ENCODE results near the gene FTO.

The FTO gene

DNA sequence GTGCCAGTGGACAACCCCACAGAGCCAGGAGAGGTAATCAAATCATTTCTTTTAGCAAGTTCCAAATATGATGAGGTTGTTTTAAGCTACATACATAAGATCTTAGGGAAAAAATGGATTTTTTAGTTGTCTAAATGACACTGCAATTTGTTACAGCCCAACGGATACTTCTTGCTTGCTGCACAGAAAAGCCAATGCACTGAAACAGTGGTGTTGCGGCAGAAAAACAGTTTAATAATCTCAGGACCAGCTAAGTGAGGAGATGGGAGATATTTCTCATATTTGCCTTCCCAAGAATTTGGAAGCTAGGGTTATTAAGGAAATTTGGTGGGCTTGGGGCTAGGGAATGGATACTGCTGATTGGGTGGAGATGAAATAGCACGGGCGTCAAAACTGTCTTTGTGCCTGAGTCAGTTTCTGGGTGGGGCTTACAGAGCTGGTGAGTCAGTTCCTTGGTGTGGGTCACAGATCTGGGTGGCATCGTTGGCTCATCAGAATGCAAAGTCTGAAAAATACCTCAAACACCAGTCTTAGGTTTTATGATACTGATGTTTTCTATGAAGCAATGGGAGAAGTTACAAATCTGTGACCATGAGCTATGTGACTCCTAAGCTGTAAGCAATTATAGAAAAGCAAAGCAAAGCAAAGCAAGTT is 327.3 kb downstream of the FTO start:
- Mint-ChIP-seq H3K9me3 (peaks cover 8% of the 10 kb centered on the region), H3K27me3 (no peaks in the 10 kb centered on the region), H3K36me3 (peaks cover 38% of the 10 kb centered on the region), H3K4me1 (no peaks in the 10 kb centered on the region), H3K4me3 (no peak overlapping the region), H3K27ac (no peak overlapping the region)

- Mint-ChIP-seq H3K27me3 (no peaks in the 10 kb centered on the region), H3K36me3 (peaks cover 34% of the 10 kb centered on the region), H3K9me3 (no peaks in the 10 kb centered on the region), H3K4me1 (no peaks in the 10 kb centered on the region), H3K27ac (no peak overlapping the region), H3K4me3 (no peak overlapping the region)
Observed at GRCh38 chr16:54033747-54034146, 329.8 kb downstream of the FTO start.

DNA sequence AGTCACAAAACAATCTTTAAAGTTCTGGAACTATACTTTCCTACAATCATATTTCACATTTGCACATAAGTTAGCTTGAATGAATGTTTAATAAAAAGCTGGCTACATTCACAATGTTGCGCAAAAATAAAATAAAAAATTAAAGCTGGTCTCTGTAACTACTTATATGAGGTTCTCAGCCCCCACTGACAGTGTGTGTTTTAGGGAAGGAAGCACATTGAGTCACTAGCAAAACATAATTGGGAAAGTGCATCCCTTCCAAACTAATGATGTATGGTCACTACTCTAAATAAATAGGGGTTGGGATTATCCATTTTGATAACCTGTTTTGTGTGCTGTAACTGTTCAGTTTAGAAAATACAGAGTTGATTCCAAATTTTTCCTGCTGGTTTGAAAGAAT is 330.7 kb downstream of the FTO start:
- no peaks in the 10 kb centered on the region for H3K9me3 Mint-ChIP-seq
- H3K4me3 Mint-ChIP-seq, result no peak overlapping the region
- H3K4me1 Mint-ChIP-seq, result no peaks in the 10 kb centered on the region
- H3K27ac Mint-ChIP-seq, result no peak overlapping the region
- no peaks in the 10 kb centered on the region for H3K27me3 Mint-ChIP-seq
- H3K36me3 Mint-ChIP-seq, result peaks cover 37% of the 10 kb centered on the region

- Mint-ChIP-seq H3K27ac (no peak overlapping the region), H3K4me3 (no peak overlapping the region), H3K4me1 (no peaks in the 10 kb centered on the region), H3K27me3 (no peaks in the 10 kb centered on the region), H3K36me3 (peaks cover 23% of the 10 kb centered on the region), H3K9me3 (no peaks in the 10 kb centered on the region)
Observed at GRCh38 chr16:54040480-54040879, 336.5 kb downstream of the FTO start.

GRCh38 chr16:54040975-54041374 is 337.0 kb downstream of the FTO start:
- no peak overlapping the region for H3K27ac Mint-ChIP-seq

GRCh38 chr16:54048586-54049495 is 344.9 kb downstream of the FTO start:
- Mint-ChIP-seq H3K4me1 (peaks cover 3% of the 10 kb centered on the region), H3K27me3 (no peaks in the 10 kb centered on the region), H3K27ac (no peak overlapping the region), H3K36me3 (peaks cover 2% of the 10 kb centered on the region), H3K4me3 (no peak overlapping the region), H3K9me3 (no peaks in the 10 kb centered on the region)

More at GRCh38 chr16:54040975-54041374, 337.0 kb downstream of the FTO start:
- Mint-ChIP-seq H3K4me1 (no peaks in the 10 kb centered on the region), H3K27me3 (no peaks in the 10 kb centered on the region), H3K4me3 (no peak overlapping the region), H3K36me3 (peaks cover 20% of the 10 kb centered on the region), H3K9me3 (no peaks in the 10 kb centered on the region)

DNA sequence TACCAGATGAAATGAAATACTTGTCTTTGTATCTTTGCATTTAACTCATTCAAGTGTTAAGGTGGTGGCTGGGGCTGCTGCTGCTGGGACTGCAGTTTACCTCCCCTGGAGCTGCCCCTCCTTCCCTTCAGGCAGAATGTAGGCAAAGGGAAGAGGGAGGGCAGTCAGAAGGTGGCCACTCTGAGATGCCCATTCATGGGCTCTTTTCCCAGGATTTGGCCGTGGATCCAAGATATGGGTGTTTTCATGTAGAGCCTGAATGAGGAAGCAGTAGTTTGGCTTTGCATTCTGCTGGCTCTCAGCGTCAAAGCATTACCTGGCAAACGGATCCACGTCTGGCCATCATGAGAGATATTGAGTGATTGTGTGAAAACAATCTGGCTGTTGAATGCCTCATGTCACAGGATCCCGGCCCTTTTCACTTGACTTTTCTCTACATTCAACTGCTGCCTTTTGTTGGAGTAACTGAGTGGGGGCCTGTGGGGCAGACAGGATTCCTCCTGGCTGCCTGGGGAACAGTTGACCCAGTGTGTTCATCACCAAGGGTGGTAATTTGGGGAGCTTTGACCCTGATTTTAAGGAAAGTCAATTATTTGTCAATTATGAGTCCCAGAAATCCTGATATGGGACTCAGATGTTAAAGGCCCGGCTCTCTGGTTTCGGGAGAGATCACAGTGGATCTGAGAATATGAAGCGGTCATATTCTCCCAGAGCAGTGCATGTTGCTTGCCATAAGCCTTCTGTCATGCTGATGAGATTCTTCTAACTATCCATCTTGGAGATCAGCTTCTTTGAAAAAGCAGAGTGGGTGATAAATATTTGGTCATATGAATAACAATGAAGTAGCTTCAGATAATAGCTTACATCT is 345.9 kb downstream of the FTO start:
- H3K27ac Mint-ChIP-seq, result no peak overlapping the region
- H3K36me3 Mint-ChIP-seq, result peaks cover 2% of the 10 kb centered on the region
- H3K9me3 Mint-ChIP-seq, result no peaks in the 10 kb centered on the region
- H3K4me1 Mint-ChIP-seq, result peaks cover 3% of the 10 kb centered on the region
- H3K4me3 Mint-ChIP-seq, result no peak overlapping the region
- H3K27me3 Mint-ChIP-seq, result no peaks in the 10 kb centered on the region

DNA sequence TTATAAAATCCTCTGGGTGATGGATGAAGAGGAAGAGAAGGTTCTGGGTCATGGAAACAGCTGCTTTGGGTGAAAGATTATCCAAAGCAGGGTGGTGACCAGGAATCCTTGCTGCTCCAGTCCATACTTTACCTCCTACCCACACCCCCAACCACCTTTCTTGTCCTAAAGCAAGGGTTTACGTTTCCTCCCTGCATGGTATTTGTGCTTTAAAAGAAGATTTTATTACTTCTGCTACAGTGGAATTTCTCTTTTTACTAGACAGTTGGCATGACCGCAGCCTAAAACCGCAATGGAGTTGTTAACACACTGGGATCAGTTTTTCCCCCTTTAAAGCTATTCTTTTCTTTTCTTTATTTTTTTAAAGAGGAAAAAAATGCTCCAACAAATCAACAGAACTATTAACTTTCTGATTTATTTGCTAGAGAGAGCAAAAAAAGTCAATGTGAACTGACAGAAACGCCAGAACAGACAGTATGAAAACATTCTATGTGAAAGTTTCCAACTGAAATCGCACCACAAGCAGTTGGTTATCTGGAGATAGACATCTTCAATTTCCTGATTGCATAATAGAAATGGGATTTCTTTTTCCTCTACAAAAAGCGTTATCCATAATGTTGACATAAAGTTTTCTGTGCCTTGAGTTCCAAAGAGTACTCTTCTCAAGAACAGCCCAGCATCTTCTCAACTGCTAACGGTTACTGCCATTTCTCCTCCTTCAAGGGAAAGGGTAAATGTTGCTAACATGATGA is 346.7 kb downstream of the FTO start:
- H3K4me1 Mint-ChIP-seq, result peaks cover 3% of the 10 kb centered on the region
- peaks cover 2% of the 10 kb centered on the region for H3K36me3 Mint-ChIP-seq
- no peak overlapping the region for H3K4me3 Mint-ChIP-seq
- no peaks in the 10 kb centered on the region for H3K27me3 Mint-ChIP-seq
- H3K9me3 Mint-ChIP-seq, result no peaks in the 10 kb centered on the region
- no peak overlapping the region for H3K27ac Mint-ChIP-seq

GRCh38 chr16:54051821-54052220 is 347.9 kb downstream of the FTO start:
- Mint-ChIP-seq H3K27me3 (no peaks in the 10 kb centered on the region), H3K36me3 (peaks cover 4% of the 10 kb centered on the region), H3K4me1 (peaks cover 3% of the 10 kb centered on the region), H3K4me3 (no peak overlapping the region), H3K9me3 (no peaks in the 10 kb centered on the region), H3K27ac (no peak overlapping the region)

GRCh38 chr16:54052271-54052670 is 348.3 kb downstream of the FTO start:
- Mint-ChIP-seq H3K27me3 (no peaks in the 10 kb centered on the region), H3K36me3 (peaks cover 6% of the 10 kb centered on the region), H3K9me3 (no peaks in the 10 kb centered on the region), H3K27ac (no peak overlapping the region), H3K4me3 (no peak overlapping the region), H3K4me1 (peaks cover 3% of the 10 kb centered on the region)

DNA sequence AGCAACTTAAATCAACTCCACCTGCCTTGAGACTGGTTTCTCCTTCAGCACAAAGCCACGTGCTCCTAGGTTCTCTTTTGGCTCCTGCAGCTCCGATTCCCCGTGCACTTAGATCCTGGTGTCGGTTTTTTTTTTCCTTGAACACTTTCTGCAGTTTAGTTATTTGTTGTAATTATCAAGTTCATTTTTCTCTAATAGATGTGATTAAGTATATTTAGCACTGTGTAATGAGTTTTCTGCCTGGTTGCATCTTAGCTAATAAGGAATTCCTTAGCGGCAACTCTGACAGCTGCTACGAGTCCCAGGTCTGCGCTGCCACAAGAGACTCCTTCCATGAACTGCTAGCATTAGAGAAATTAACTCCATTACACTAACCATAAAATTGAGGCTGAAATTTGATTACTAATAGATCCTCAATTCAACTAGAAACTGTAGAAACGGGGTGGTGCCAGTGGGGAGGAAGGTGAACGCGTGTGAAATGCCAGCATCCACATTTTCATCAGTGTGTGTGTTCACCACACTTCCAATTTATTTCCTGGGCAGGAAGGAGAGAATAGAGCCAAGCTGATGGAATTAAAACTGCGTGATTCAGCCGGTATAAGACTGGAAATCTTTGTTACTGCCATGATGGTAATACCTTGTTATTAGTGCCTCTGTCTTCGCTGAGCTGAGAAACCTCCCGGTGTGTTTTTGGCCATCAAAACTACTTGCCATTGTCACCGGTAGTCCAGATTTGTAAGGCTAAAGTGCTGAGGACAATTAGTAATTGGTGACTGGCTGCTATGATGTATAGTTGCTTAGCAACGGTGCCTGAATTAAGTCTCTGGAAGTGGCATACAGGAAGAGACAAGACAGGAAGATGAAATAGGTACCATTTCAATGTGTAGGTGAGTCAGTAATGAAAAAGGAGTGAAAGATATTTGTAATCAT is 350.2 kb downstream of the FTO start:
- no peak overlapping the region for H3K27ac Mint-ChIP-seq
- H3K4me3 Mint-ChIP-seq, result no peak overlapping the region
- H3K4me1 Mint-ChIP-seq, result peaks cover 3% of the 10 kb centered on the region
- H3K9me3 Mint-ChIP-seq, result no peaks in the 10 kb centered on the region
- H3K36me3 Mint-ChIP-seq, result peaks cover 6% of the 10 kb centered on the region
- H3K27me3 Mint-ChIP-seq, result no peaks in the 10 kb centered on the region

DNA sequence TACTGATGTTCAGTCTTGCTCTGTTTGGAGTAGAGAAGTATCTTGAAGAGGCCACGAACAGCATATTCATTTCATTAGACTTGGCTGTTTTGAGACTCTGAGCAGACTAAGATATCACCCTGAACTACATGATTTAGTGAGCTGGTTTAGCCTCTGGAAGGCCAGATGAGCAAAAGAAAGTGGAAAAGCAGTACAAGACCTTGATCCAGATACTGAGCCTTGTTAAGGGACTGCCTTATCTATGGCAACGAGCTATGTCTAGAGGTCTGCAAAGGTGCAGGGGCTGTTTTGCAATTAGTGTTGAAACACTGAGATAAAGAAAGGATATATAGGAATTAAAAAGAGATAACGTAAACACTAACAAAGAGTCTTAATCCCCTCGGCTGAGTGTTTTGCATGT is 351.2 kb downstream of the FTO start:
- Mint-ChIP-seq H3K27me3 (no peaks in the 10 kb centered on the region), H3K36me3 (peaks cover 6% of the 10 kb centered on the region), H3K4me1 (peaks cover 3% of the 10 kb centered on the region), H3K27ac (no peak overlapping the region), H3K9me3 (no peaks in the 10 kb centered on the region), H3K4me3 (no peak overlapping the region)

DNA sequence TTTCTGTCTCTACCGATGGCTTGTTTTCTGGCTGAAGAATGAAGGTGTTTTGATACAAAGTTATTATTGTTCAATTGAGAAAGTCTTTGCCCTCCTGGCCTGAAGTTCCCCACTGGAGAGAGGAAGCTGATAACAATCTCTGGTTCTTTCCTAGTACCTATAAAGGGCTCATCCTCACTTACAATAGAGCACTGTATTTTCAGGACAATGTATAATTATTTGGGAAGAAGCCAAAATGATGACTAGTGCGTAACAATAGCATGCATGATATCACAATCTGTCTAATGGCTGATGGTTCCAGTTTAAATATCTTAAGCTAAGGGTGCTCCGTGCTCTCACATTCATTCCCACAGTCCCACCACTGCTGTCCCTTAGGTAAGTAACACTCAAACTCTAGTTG is 351.9 kb downstream of the FTO start:
- no peaks in the 10 kb centered on the region for H3K27me3 Mint-ChIP-seq
- H3K27ac Mint-ChIP-seq, result no peak overlapping the region
- H3K4me3 Mint-ChIP-seq, result no peak overlapping the region
- H3K4me1 Mint-ChIP-seq, result peaks cover 3% of the 10 kb centered on the region
- H3K9me3 Mint-ChIP-seq, result no peaks in the 10 kb centered on the region
- peaks cover 6% of the 10 kb centered on the region for H3K36me3 Mint-ChIP-seq

DNA sequence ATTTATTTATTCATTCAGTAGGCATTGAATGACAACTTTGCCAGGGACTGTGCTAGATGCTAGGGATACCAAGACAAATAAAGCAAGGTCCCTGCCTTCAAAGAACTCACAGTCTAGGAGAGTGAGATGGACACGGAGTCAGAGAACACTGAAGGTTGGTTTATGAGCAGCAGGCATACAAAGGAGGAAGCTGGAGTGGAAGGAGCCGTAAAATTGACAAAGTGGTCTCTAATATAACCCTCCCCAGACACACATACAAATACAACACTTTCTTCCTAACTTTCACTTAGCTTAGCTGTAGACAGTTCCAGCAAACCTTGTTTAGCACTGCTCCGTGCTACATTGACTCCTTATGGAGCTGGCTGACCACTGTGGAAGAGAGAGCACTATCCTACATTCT is 353.0 kb downstream of the FTO start:
- Mint-ChIP-seq H3K4me1 (peaks cover 2% of the 10 kb centered on the region), H3K27ac (no peak overlapping the region), H3K36me3 (peaks cover 7% of the 10 kb centered on the region), H3K9me3 (no peaks in the 10 kb centered on the region), H3K27me3 (no peaks in the 10 kb centered on the region), H3K4me3 (no peak overlapping the region)

Data from activated naive CD4-positive, alpha-beta T cell treated with anti-CD3 and anti-CD28 coated beads, Interleukin-2, amount 50 U/mL, for 24 hours (primary cell).